ENCODE results near the gene CEP72.

CEP72 gene

DNA sequence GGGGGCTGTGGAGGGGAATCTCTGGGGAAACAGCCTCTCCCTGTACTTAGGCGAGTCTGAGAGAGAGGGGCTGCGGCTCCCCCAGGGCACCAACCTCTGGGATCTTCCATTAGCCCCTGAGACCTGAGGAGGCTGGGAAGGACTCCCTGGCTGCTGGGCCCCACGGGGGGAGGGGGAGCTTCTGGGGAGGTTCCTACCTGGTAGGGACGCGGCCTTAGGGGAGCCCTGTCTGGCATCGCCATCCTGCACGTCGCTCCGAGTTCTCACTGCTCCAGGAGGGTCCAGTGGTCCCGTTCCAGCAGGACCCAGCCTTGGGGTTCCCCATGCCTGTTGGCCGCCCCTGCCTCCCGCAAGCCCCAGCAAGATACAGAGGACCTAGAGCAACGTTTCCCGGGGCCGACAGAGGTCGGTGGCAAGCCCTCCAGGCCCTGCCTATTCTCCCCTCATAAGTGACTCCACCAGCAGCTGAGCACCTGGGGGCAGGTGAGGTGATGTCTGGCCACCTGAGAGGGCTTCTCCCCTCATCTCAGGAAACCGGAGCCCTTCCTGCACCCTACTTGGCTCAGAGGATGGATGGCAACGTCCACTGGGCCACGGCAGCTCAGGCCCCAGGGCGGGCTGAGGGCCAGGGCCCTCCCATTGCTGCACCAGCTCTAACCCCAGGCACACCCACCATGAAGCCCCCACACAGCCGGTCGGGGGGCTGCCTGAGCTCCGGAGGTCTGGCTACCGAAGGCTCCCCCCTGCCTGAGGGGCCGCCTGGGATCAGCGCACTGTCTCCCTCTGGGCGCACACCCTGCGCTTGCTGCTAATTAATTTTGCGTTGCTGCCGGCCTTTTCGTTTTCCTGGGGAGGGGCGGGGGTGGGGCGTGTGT, 58.5 kb downstream of the CEP72 start:
- in situ Hi-C loops (cut with MboI; ENCODE audit: low sequenced_read_pairs, unreplicated experiment) = no loop called here
- DNase-seq (ENCODE audit: low spot score) = no peak
- TF ChIP-seq, protein P1, sequence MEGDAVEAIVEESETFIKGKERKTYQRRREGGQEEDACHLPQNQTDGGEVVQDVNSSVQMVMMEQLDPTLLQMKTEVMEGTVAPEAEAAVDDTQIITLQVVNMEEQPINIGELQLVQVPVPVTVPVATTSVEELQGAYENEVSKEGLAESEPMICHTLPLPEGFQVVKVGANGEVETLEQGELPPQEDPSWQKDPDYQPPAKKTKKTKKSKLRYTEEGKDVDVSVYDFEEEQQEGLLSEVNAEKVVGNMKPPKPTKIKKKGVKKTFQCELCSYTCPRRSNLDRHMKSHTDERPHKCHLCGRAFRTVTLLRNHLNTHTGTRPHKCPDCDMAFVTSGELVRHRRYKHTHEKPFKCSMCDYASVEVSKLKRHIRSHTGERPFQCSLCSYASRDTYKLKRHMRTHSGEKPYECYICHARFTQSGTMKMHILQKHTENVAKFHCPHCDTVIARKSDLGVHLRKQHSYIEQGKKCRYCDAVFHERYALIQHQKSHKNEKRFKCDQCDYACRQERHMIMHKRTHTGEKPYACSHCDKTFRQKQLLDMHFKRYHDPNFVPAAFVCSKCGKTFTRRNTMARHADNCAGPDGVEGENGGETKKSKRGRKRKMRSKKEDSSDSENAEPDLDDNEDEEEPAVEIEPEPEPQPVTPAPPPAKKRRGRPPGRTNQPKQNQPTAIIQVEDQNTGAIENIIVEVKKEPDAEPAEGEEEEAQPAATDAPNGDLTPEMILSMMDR (IDR thresholded peaks at IDR 0.05; ENCODE audit: borderline replicate concordance, control extremely low read depth, extremely low read depth, insufficient read depth, missing control alignments) = no peak

DNA sequence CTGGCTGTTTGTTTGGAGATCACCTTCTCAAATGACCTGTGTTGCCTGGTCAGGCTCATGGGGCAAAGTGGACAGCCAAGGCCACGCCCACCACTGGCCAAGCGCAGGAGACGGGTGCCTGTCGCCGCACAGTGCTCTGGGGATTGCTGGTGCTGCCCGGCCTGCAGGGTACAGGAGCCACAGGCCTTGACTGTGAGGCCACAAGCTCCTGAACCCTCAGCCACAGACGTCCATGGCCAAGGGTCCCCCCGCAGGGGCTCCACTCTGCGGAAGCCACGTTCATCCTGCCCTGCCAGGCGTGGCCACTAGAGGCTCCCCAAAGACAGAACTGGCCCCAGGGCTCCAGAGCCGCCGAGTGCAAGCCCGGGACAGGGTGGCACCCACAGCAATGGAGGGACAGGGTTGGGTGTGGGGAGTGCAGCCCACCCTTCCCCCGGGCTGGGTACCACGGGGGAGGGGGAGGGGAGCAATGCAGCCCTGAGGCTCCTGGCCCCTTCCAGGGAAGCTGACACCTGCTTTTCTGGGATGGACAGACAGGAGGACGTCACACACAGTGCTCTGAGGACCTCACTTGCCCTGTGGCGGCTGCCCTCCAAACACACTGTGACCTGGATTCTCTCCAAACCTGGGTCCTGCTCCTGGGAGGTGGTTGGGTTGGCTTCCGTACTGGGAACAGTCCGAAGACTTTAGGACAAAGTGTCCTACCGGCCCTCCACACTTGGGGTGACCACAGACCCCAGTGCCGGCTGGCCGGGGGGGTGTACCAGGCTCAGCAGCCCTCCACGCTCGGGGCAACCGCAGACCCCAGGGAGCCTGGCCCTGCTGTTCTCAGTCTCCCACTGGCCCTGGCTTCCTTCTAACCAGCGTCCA, 59.6 kb downstream of the CEP72 start:
- DNase-seq (ENCODE audit: low spot score) = peak; percentile 86
- TF ChIP-seq, protein P1 (IDR thresholded peaks at IDR 0.05; ENCODE audit: borderline replicate concordance, control extremely low read depth, extremely low read depth, insufficient read depth, missing control alignments) = peak; percentile 78
- in situ Hi-C loops (cut with MboI; ENCODE audit: low sequenced_read_pairs, unreplicated experiment) = no loop called here

DNA sequence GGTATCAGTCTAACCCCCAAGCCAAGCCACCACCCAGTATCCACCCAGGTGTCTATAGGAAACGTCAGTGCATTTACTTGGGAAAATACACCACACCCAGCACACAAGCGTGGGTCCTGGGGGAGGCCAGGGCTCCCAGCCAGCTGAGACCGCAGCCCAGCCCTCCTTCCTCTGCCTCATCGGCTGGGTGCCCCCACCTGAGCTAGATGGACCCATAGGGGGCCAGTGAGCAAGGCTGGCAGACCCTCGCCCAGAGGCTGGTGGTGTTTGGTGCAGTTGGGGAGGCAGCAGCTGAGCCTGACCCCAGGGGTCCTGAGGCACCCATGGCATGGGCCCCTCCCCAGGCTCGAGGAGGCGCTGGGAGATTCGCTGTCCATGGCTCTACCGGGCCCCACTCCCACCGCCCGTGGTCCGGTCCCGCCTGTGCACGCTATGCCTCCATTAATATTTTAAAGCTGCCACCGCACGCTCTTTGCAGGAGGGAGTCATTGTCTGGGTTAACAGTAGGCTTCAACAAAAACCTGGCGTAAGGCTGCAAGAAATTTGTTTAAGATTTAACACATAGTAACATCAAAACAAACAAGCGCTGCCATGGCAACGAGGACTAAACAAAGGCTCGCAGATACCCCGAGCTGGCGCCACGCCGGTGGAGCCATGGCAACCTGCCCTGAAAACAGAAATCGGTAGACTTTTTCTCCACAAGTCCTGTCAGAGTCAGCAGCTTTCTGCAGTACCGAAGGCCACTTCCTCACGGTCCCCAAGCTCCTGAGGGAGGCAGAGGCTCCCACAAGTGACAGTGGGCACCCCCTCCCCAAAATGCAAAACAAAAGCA, 60.4 kb downstream of the CEP72 start:
- in situ Hi-C loops (cut with MboI; ENCODE audit: low sequenced_read_pairs, unreplicated experiment) = no loop called here
- no peak for DNase-seq (ENCODE audit: low spot score)
- TF ChIP-seq, protein P1 (IDR thresholded peaks at IDR 0.05; ENCODE audit: borderline replicate concordance, control extremely low read depth, extremely low read depth, insufficient read depth, missing control alignments) = no peak

DNA sequence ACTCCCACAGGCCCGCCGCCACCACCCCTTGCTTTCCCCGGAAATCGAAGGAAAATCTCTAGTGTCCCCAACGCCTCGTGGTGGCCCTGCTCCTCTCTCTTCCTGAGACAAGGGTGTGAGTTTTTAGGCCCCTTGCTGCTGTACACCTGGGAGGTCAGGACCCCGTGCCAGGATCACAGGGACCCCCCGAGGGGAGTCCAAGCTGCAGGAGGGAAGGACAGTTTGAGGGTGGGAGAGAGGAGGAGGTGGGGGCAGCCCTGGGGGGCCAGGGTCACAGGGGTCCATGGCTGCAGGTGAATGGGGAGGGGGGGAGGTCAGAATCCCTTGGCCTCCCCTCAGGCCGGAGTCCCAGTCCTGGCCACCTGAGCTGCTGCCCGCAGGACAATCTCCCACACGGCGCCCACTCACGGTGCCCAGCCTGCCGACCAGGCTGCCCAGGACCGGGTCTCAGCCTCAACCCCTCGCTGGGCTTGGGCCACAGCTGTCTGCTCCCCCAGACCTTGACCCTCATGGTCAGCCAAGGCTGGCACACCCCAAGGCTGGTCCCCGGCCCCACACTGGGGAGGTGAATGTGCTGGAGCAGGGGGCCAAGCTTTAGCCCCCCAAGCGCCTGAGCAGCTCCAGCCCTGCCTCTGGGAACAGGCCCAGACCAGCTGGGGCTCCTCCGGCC, 61.2 kb downstream of the CEP72 start:
- in situ Hi-C loops (cut with MboI; ENCODE audit: low sequenced_read_pairs, unreplicated experiment) = no loop called here
- TF ChIP-seq, protein P1 (IDR thresholded peaks at IDR 0.05; ENCODE audit: borderline replicate concordance, control extremely low read depth, extremely low read depth, insufficient read depth, missing control alignments) = no peak
- DNase-seq (ENCODE audit: low spot score) = no peak

DNA sequence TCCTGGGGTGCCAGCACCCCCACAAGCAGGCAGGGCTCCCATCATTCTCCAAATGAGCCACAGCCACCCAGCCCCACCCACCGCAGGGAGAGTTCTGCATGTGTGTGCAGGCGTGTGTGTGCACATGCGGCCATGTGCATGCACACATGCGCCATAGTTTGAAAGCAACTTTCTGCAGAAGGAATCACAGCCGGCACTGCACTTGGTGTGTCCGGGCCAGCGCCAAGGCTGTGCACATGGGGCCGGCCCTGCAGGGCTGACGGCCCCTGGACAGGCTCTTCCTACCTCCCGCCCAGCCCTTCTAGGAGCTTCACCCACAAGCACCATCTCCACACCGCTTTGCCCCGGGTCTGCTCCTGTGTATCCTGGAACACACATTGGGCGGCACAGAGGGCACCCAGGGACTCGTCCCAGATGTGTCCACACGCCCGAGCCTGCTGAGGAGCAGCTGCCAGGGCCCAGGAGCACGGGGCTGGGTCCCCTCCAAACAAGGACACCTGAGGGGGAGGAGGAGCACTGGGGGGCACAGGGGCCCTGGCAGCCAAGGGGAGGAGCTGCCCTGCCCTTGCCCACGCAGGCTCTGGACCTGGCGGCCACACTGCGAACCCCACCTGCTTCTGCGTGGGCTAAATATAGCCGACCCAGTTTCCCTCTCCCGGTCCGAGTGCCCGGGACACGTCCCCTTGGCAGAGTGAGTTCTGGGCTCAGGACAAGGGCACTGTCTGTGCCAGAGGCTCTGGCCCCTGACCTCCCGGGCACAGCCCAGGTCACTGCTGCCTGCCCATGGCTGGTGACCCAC, 61.9 kb downstream of the CEP72 start:
- in situ Hi-C loops (cut with MboI; ENCODE audit: low sequenced_read_pairs, unreplicated experiment) = no loop called here

More for the DNA sequence above, 61.9 kb downstream of the CEP72 start:
- DNase-seq (ENCODE audit: low spot score) = no peak
- TF ChIP-seq, protein P1 (IDR thresholded peaks at IDR 0.05; ENCODE audit: borderline replicate concordance, control extremely low read depth, extremely low read depth, insufficient read depth, missing control alignments) = no peak
